Stimulated activated naive B cell treated with anti-CD40 and anti-IgM and Interleukin-4, amounts not matched to agents 10 μg/mL and 1 μg/mL and 100 μg/mL, for 72 hours (primary cell): ENCODE measurements around the gene MCM9.

ENCODE experiments used
- ATAC-seq, 2 donors: fragments of 150-1000 bp; cut with Tn5 transposase; replicated peaks; 2 replicates each; pipeline ENCODE4 v1.10.0; 2021; ENCODE audit warnings: moderate library complexity in 1 of 2
- DNase-seq: peaks from one replicate; pipeline ENCODE4 v3.0.0; 2021
- H3K27ac Mint-ChIP-seq: one replicate; pipeline ENCODE4 v1.8.0; 2022; ENCODE audit warnings: mild to moderate bottlenecking, mixed read lengths
- H3K27me3 Mint-ChIP-seq, 2 donors: one replicate each; pipeline ENCODE4 v1.8.0; 2022; ENCODE audit warnings: mixed read lengths in 2 of 2
- H3K36me3 Mint-ChIP-seq, 2 donors: one replicate each; pipeline ENCODE4 v1.8.0; 2022; ENCODE audit warnings: mixed read lengths in 2 of 2, mild to moderate bottlenecking in 1 of 2
- H3K4me1 Mint-ChIP-seq, 2 donors: one replicate each; pipeline ENCODE4 v1.8.0; 2022; ENCODE audit warnings: mixed read lengths in 2 of 2, mild to moderate bottlenecking in 1 of 2
- H3K4me3 Mint-ChIP-seq, 2 donors: one replicate each; pipeline ENCODE4 v1.8.0; 2022; ENCODE audit warnings: mild to moderate bottlenecking in 2 of 2, mixed read lengths in 2 of 2, moderate library complexity in 1 of 2
- H3K9me3 Mint-ChIP-seq, 2 donors: one replicate each; pipeline ENCODE4 v1.8.0; 2022; ENCODE audit warnings: mixed read lengths in 2 of 2, mild to moderate bottlenecking in 1 of 2

The MCM9 gene

DNA sequence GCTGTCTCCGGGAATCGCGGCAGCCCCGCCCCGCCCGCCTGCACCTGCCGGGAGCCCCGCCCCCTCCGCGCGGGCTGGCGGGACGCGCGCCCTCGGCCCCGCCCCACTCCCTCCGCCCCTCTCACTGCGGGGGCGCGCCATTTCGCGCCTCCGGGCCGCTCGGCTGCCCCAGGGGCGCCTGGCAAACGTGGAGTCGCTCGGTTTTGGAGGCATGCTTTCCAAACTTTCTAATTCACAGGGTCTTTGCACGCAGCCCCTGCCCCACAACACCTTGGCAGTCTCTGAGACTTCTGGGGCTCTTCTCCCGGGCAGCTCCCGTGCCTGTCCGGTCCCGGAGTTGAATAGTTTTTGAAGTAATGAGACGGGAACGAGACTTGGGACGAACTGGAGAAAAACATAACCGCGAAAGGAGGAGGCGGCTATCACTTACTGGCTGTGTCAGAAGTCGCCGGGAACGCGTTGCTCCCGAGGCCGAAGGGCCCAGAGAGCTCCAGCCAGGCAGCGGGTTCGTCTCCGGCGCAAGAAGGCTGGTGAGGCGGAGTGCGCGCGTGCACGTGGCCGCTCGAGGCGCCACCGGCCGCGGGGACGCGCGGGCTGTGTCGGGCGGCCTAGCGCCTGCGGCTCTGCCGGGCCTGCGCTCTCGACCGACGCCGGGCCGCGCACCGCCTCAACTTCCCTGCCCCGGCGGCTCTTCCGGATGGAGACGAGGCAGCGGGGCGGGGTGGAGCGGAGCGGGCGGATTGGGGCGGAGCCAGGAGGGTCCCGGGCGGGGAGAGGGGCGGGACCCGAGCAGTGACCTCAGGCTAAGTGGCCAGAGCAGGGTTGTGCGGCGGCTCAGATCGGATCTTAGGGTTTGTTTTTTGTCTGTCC lies at the start of gene MCM9:
TSS of gene MCM9 (minus strand) at position 699 of the 870 bp plus-strand sequence. CDS start 3,436 bp downstream, outside the sequence.
- peaks cover 10 to 39% of the 10 kb centered on the region in 2 donors for H3K4me1 Mint-ChIP-seq
- H3K27ac Mint-ChIP-seq: peak within 1 kb of the TSS; percentile 98
- no peaks in the 10 kb centered on the region for H3K27me3 Mint-ChIP-seq
- peaks cover 0 to 3% of the 10 kb centered on the region in 2 donors for H3K9me3 Mint-ChIP-seq
- H3K4me3 Mint-ChIP-seq: peak within 1 kb of the TSS; percentile 93 to 96
- peaks cover 24 to 37% of the 10 kb centered on the region in 2 donors for H3K36me3 Mint-ChIP-seq
- DNase-seq (peak; percentile 88), ATAC-seq (peak; percentile 97 to 98)

DNA sequence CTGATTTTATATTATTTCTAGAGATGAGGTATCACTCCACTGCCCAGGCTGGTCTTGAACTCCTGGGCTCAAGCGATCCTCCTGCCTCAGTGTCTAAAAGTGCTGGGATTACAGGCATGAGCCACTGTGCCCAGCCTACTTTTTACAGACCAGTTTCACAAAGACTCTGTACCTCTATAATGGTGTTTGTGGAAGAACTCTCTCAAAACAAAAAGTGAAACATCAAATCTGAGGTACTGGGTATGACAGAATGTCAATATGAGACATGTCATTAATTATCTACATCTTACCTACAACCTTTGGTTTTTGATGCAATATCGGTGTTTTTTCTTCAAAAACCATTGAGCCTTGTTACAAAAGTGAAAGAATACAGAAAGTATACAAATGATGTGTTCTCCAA lies 49.4 kb upstream of the MCM9 start:
- no peak overlapping the region for H3K27ac Mint-ChIP-seq
- H3K36me3 Mint-ChIP-seq: no peaks in the 10 kb centered on the region
- no peaks in the 10 kb centered on the region for H3K4me1 Mint-ChIP-seq
- no peak overlapping the region for H3K4me3 Mint-ChIP-seq
- DNase-seq (no peak), ATAC-seq (no peak)
- H3K27me3 Mint-ChIP-seq: no peaks in the 10 kb centered on the region
- no peaks in the 10 kb centered on the region for H3K9me3 Mint-ChIP-seq

DNA sequence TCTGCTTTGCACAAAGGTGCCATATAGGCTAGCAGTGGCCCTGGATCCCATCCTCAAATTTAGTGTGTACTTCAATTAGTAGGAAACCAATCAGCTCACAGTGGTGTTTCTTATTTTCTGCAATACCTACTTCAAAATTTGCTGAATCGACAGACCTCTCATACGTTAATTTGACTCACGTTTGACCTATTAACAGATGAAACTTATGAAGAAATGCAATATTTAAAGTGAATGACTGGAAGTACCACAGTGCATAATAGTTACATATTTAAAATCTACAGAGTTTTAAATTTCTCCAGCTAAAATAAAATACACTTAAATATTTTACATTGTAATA lies 47.6 kb upstream of the MCM9 start:
- Mint-ChIP-seq H3K27me3 (no peaks in the 10 kb centered on the region), H3K27ac (no peak overlapping the region), H3K4me1 (no peaks in the 10 kb centered on the region), H3K4me3 (no peak overlapping the region), H3K9me3 (no peaks in the 10 kb centered on the region), H3K36me3 (no peaks in the 10 kb centered on the region)
- ATAC-seq (no peak), DNase-seq (no peak)

DNA sequence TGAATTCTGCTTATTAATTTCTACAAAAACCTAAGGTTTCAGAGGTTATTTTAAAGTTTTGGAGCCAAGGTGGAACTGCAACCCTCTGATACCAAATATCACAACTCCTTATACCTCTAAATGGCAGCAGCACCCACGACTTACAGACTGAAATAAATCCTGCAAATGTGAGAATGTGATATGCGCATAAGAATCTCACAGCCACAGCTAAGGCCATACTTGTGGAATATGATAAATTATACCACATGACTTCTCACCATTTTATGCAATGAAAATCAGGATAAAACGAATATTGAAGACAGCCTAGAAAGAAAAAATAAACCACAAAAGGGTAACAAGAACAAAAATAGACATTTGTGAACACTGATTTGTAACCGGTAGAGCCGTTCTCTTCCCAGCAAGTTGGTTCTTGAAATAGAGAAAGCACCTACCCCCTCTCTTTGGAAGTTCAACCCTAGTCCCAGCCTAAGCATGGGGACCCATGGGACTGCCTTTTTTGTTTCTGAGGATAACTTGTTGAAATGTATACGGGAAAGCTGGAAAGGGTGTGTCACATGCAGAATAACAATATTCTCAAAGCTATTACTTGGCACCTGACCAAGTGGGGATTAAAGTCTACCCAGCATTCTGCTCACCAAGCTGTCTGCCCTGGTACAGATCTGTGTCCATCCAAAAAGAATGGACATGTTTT lies 47.1 kb upstream of the MCM9 start:
- Mint-ChIP-seq H3K4me3 (no peak overlapping the region), H3K27me3 (no peaks in the 10 kb centered on the region), H3K4me1 (no peaks in the 10 kb centered on the region), H3K27ac (no peak overlapping the region), H3K9me3 (no peaks in the 10 kb centered on the region), H3K36me3 (no peaks in the 10 kb centered on the region)
- DNase-seq (no peak), ATAC-seq (no peak)

DNA sequence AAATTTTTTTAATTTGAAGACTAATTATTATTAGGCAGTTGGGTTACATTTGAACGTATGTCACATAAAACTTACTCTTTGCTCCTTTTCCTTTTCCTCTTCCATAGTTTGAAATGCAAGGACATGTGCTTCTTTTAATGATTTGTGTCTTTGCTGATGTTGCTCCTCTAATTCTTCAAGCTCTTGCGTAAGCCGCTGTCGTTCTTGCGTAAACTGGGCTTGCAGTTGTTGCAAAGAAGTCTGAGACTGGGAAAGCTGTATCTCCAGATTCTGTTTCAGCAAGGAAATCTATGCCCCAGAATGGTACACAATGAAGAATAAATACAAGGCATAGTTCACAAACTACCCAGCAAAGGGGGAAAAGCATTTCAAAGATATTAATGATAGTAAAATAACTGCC lies 45.1 kb upstream of the MCM9 start:
- H3K4me3 Mint-ChIP-seq: no peak overlapping the region
- no peak for DNase-seq
- no peaks in the 10 kb centered on the region for H3K36me3 Mint-ChIP-seq
- no peak for ATAC-seq
- H3K27me3 Mint-ChIP-seq: no peaks in the 10 kb centered on the region
- no peaks in the 10 kb centered on the region for H3K9me3 Mint-ChIP-seq
- H3K4me1 Mint-ChIP-seq: no peaks in the 10 kb centered on the region
- no peak overlapping the region for H3K27ac Mint-ChIP-seq

DNA sequence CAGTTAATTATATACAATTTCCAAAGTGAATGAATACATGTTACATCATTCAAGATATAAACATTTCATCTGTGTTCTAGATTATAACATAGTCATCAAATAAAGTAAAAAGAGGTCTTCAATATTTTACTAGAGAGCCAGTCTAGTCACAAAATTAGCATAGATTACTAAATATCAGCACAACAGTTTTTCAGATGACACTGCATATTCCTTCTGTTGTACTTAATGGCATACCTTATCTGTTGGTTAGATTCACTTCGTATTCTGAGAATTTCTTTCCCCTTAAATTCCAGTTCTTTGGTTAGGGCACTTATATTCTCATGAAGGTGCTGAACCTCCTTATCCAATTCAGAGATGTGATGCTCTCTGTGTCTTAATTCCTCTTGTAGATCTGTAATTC lies 39.8 kb upstream of the MCM9 start:
- DNase-seq (no peak), ATAC-seq (no peak)
- H3K4me1 Mint-ChIP-seq: no peaks in the 10 kb centered on the region
- no peak overlapping the region for H3K27ac Mint-ChIP-seq
- no peak overlapping the region for H3K4me3 Mint-ChIP-seq
- no peaks in the 10 kb centered on the region for H3K27me3 Mint-ChIP-seq
- no peaks in the 10 kb centered on the region for H3K36me3 Mint-ChIP-seq
- H3K9me3 Mint-ChIP-seq: no peaks in the 10 kb centered on the region

DNA sequence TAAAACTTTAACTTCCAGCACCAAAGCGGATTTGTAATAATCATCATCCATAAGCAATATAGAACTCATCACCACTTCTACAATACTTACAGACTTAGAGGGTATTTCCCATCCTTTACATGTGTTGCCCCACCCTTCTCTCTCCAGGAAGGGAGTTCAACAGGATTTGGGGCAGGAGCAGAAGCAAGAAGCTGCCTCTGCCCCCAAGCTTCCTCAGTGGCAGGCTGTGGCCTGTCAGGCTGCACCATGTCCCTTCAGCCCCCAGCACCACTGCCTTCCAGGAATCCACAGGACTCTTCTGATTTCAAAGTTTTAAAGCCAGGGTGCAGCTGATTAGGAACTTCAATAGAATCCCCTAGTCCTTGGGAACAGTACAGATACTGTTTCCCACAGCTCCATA lies 36.7 kb upstream of the MCM9 start:
- no peak overlapping the region for H3K27ac Mint-ChIP-seq
- ATAC-seq: no peak
- H3K36me3 Mint-ChIP-seq: no peaks in the 10 kb centered on the region
- H3K9me3 Mint-ChIP-seq: no peaks in the 10 kb centered on the region
- H3K4me1 Mint-ChIP-seq: no peaks in the 10 kb centered on the region
- no peak overlapping the region for H3K4me3 Mint-ChIP-seq
- H3K27me3 Mint-ChIP-seq: no peaks in the 10 kb centered on the region
- no peak for DNase-seq

DNA sequence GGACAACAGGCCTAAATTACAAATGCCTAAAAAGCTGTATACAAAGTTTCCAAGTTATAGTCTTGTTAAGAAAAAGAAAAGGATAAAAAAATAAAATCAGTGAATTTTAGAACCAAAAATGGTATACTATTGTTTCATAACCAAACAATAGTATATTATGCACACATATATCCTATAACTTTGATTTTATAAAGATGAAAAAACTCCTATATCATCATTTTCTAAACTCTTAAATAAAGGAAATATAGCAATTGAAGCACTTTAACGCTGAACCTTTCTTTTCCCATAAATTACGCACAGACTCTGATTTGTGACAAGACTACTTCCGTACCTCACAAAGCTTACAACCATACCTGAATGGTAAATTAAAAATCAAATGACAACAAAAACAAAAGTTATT lies 35.9 kb upstream of the MCM9 start:
- Mint-ChIP-seq H3K4me1 (no peaks in the 10 kb centered on the region), H3K9me3 (no peaks in the 10 kb centered on the region)

DNA sequence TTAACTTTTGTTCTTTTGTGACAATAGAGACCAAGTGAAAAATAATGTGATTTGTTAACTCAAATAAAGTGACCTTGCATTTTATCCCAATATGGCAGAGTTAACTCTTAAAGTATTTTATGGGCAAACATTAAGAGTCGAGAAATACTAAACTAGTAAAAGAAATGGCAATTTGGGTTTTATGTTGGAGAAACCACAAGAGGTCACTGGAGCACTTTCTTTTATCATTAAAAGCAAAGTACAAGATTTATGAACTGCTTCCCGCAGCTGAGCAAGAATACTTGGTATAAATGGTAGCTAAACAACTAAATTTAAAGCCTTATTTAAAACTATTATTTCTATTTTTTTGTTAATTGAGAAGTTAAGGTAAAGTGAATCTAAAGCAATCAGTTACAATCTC lies 33.5 kb upstream of the MCM9 start:
- H3K36me3 Mint-ChIP-seq: no peaks in the 10 kb centered on the region
- H3K4me1 Mint-ChIP-seq: no peaks in the 10 kb centered on the region
- no peak overlapping the region for H3K4me3 Mint-ChIP-seq
- DNase-seq (no peak), ATAC-seq (no peak)
- no peaks in the 10 kb centered on the region for H3K9me3 Mint-ChIP-seq
- no peaks in the 10 kb centered on the region for H3K27me3 Mint-ChIP-seq
- H3K27ac Mint-ChIP-seq: no peak overlapping the region

More for the DNA sequence above, 35.9 kb upstream of the MCM9 start:
- ATAC-seq (no peak), DNase-seq (no peak)
- no peaks in the 10 kb centered on the region for H3K27me3 Mint-ChIP-seq
- H3K36me3 Mint-ChIP-seq: no peaks in the 10 kb centered on the region
- no peak overlapping the region for H3K27ac Mint-ChIP-seq
- no peak overlapping the region for H3K4me3 Mint-ChIP-seq

DNA sequence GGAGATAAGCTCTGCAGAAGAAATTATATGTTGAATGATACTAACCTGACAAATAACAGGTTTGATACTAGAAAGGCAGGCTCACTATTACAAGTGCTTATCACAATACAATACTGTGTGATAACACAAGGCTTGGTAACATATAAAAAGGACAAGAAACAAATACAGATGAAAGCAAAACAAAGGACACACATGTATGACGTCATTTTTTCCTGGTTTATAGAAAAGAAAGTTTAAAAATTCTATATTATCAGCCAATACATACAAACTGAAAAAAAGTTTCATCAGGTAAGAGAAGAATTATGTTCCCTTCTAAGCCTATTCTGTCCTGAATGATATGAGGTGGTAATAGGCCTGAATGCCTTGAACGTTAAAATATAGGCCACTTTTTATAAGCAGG lies 32.3 kb upstream of the MCM9 start:
- no peak overlapping the region for H3K4me3 Mint-ChIP-seq
- no peak overlapping the region for H3K27ac Mint-ChIP-seq
- H3K36me3 Mint-ChIP-seq: no peaks in the 10 kb centered on the region
- H3K9me3 Mint-ChIP-seq: no peaks in the 10 kb centered on the region
- no peak for DNase-seq
- no peaks in the 10 kb centered on the region for H3K4me1 Mint-ChIP-seq
- H3K27me3 Mint-ChIP-seq: no peaks in the 10 kb centered on the region
- ATAC-seq: no peak

DNA sequence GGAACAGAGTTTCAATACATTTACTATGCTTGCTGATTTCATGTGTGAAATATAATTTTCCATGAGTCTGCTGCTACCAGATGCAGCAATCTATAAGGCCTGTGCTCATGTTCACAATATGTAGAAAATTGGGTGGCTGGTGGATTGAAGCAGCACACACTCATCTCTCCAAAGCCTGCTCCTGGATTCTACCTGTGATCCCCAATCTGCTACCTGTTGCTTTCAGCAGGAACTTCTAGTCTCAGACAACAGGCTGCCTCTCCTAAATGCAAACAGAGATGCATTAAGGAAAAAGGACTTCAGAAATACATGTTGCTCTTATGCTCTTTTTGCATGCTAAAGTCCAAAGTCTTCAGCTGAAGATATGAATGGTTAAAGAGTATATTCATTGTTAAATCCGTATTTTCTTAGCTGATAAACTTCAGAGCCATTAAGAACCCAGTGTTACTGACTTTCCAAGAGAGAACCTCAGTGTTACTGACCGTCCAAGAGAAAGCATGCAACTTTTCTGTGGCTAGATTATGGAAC lies 30.9 kb upstream of the MCM9 start:
- Mint-ChIP-seq H3K4me1 (no peaks in the 10 kb centered on the region), H3K4me3 (no peak overlapping the region), H3K27me3 (no peaks in the 10 kb centered on the region), H3K27ac (no peak overlapping the region), H3K9me3 (no peaks in the 10 kb centered on the region), H3K36me3 (no peaks in the 10 kb centered on the region)
- ATAC-seq: no peak
- no peak for DNase-seq

DNA sequence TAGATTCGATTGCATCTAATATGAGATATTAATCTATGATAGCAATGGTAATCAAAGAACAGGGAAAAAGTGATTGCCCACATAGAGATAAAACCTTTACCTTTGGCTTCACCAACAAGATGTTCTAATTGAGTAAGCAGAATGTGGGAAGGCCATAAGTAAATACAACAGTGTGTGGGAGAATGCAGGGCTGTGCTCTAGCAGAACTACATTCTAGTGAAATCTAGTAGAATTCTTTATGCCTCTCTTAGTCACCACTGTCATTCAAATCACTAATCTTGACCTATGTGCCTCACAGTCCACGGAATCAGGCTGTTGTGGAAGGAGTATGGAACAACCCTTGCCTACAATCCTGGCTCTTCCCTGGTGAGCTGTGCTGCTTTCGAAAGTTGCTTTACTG lies 30.4 kb upstream of the MCM9 start:
- no peaks in the 10 kb centered on the region for H3K36me3 Mint-ChIP-seq
- DNase-seq (no peak), ATAC-seq (no peak)
- no peak overlapping the region for H3K27ac Mint-ChIP-seq
- no peaks in the 10 kb centered on the region for H3K4me1 Mint-ChIP-seq
- no peaks in the 10 kb centered on the region for H3K27me3 Mint-ChIP-seq
- H3K4me3 Mint-ChIP-seq: no peak overlapping the region
- H3K9me3 Mint-ChIP-seq: no peaks in the 10 kb centered on the region

DNA sequence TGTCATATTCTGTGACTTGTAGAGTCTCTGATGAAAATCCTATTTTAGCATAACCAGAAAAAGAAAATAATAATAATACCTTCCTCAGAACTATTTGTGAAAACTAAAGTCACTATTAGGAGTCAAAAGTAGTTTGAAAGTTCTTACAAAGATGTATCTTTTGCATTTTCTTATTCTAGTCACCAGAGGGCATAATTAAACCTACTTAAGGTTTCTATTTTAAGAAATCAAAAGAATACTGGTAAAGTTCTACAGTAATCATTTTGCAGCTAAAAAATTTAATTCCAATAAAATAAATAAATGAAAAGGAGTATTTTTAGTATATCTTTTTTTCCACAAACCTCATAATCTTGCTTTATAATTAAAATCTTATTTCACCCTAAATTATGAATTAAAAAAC lies 28.0 kb upstream of the MCM9 start:
- H3K4me3 Mint-ChIP-seq: no peak overlapping the region

DNA sequence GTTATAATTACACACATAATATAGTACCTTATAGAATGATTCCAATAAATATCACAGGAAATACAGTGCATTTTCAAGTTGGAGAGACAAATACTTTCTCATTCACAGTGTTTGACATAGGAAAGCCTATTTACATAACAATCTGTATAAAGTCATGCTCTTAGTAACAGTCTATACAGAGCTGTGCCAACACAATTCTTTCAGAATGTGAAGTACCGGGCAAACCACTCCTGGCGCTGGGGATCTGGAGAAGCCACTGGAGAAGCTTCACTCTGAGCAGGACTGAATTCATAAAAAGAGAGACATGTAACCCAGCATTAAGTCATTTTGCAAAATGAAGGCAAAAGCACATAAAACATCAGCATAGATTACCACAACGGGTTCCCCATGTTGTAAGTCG lies 24.9 kb upstream of the MCM9 start:
- Mint-ChIP-seq H3K4me3 (no peak overlapping the region), H3K9me3 (no peaks in the 10 kb centered on the region), H3K36me3 (no peaks in the 10 kb centered on the region), H3K4me1 (no peaks in the 10 kb centered on the region), H3K27me3 (no peaks in the 10 kb centered on the region), H3K27ac (no peak overlapping the region)
- DNase-seq (no peak), ATAC-seq (no peak)

More for the DNA sequence above, 28.0 kb upstream of the MCM9 start:
- ATAC-seq: no peak
- no peaks in the 10 kb centered on the region for H3K36me3 Mint-ChIP-seq
- DNase-seq: no peak
- no peaks in the 10 kb centered on the region for H3K4me1 Mint-ChIP-seq
- H3K27ac Mint-ChIP-seq: no peak overlapping the region
- no peaks in the 10 kb centered on the region for H3K9me3 Mint-ChIP-seq
- no peaks in the 10 kb centered on the region for H3K27me3 Mint-ChIP-seq

DNA sequence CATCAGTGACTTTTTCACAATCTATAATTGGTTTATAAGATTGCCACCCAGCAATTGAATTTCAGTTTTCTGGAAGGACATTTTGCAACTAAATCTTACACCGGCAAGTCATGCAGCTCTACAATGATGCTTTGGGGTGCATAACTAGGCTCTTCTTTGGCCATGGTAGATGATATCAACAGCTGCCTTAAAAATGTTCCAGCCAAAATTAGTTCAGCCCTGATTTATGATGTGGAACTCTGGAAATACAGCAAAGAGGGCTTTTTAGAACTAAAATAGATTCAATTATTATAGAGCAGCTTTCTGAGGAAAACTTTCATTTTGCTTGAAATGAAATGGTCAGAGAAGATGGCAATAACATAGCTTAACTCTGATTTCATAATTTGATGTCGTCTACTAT lies 18.4 kb upstream of the MCM9 start:
- Mint-ChIP-seq H3K36me3 (no peaks in the 10 kb centered on the region), H3K9me3 (peaks cover 0 to 1% of the 10 kb centered on the region in 2 donors), H3K4me1 (no peaks in the 10 kb centered on the region), H3K4me3 (no peak overlapping the region), H3K27me3 (no peaks in the 10 kb centered on the region), H3K27ac (no peak overlapping the region)
- DNase-seq (no peak), ATAC-seq (no peak)
